Pericardium fibroblast (primary cell): ENCODE data around the gene CDC37. TPM values are rescaled to one million over a fixed set of nuclear protein-coding genes. Genes with fewer than 3 reads are reported as not detected.

Experiments used
- total RNA-seq: library from RNA; depleted of rRNA; stranded (reverse); fragments of >200 nt; gene quantifications from 2 replicates; pipeline ENCODE4 v1.2.3, GENCODE V29; 2015

CDC37 gene
- total RNA-seq, result 157 and 169 TPM in 2 replicates

GRCh38 chr19:10403137-10404021, at the start of gene CDC37:
CDC37 (minus strand) TSS chr19:10403542; CDS start chr19:10403479, 63 bp downstream.

GRCh38 chr19:10420444-10421239, 17.3 kb upstream of the CDC37 start, which contains the start of gene PDE4A:
PDE4A (plus strand) TSS chr19:10420538; CDS start chr19:10420765, 227 bp downstream.

GRCh38 chr19:10380313-10381102, 22.8 kb downstream of the CDC37 start, which contains the start of gene TYK2:
TYK2 (minus strand) TSS chr19:10380572; CDS start chr19:10378406, 2,166 bp downstream.

Other genes with a start within 250 kb of the CDC37 start
- 44.7 and 52.4 TPM in 2 replicates for gene DNMT1, start 208.6 kb downstream of the CDC37 start, total RNA-seq
- 37.7 and 40.0 TPM in 2 replicates for gene S1PR2, start 172.2 kb downstream of the CDC37 start, total RNA-seq
- gene MRPL4, start 151.3 kb downstream of the CDC37 start, total RNA-seq, result 75.4 and 86.2 TPM in 2 replicates
- 43.5 and 55.2 TPM in 2 replicates for gene ICAM1, start 132.4 kb downstream of the CDC37 start, total RNA-seq
- gene ICAM4, start 116.6 kb downstream of the CDC37 start, total RNA-seq, result 0.60 and 4.1 TPM in 2 replicates
- gene ICAM5, start 113.6 kb downstream of the CDC37 start, total RNA-seq, result 2.6 and 4.2 TPM in 2 replicates
- gene ZGLP1, start 93.7 kb downstream of the CDC37 start, total RNA-seq, result 1.5 and 3.0 TPM in 2 replicates
- 20.1 and 26.8 TPM in 2 replicates for gene FDX2, start 87.5 kb downstream of the CDC37 start, total RNA-seq
- gene RAVER1, start 70.0 kb downstream of the CDC37 start, total RNA-seq, result 20.7 and 32.5 TPM in 2 replicates
- 6.8 and 7.8 TPM in 2 replicates for gene ICAM3, start 63.9 kb downstream of the CDC37 start, total RNA-seq
- gene TYK2, start 23.0 kb downstream of the CDC37 start, total RNA-seq, result 68.0 and 74.8 TPM in 2 replicates
- 5.4 and 15.4 TPM in 2 replicates for gene PDE4A, start 17.0 kb upstream of the CDC37 start, total RNA-seq
- 53.6 and 78.1 TPM in 2 replicates for gene KEAP1, start 99.8 kb upstream of the CDC37 start, total RNA-seq
- gene S1PR5, start 113.9 kb upstream of the CDC37 start, total RNA-seq, result 1.1 and 5.4 TPM in 2 replicates
- gene ATG4D, start 140.4 kb upstream of the CDC37 start, total RNA-seq, result 15.8 and 28.4 TPM in 2 replicates
- gene KRI1, start 162.5 kb upstream of the CDC37 start, total RNA-seq, result 11.3 and 14.1 TPM in 2 replicates
- gene CDKN2D, start 165.4 kb upstream of the CDC37 start, total RNA-seq, result 2.3 and 5.7 TPM in 2 replicates
- 2.3 TPM in 1 of 2 replicates, not detected in the other for gene AP1M2, start 183.8 kb upstream of the CDC37 start, total RNA-seq
- gene SLC44A2, start 222.0 kb upstream of the CDC37 start, total RNA-seq, result 57.5 and 91.6 TPM in 2 replicates